CD14-positive monocyte (primary cell): Measurements from ENCODE around the gene SLC25A28. TPM values are rescaled to one million over a fixed set of nuclear protein-coding genes. Genes with fewer than 3 reads are reported as not detected.

Experiments used
- DNase-seq, 3 donors: peaks; one replicate each; pipeline ENCODE4 v3.0.0-alpha.2; 2011 to 2022
- H2AFZ ChIP-seq: 2 replicates; pipeline ENCODE4 v1.6.0; 2012; ENCODE audit warnings: mild to moderate bottlenecking, low read depth, low read length, inconsistent platforms; ENCODE audit not compliant: insufficient read depth, poor library complexity, severe bottlenecking
- H3K27ac ChIP-seq, 2 donors: 1 replicate in 1 of 2; 2 replicates in 1 of 2; pipeline ENCODE4 v1.5.1; 2012 to 2013; ENCODE audit warnings: low read length in 2 of 2, control low read depth in 1 of 2, inconsistent platforms in 1 of 2, low read depth in 1 of 2, mild to moderate bottlenecking in 1 of 2
- H3K27me3 ChIP-seq, 2 donors: one replicate each; pipeline versions ENCODE4 v1.6.0 to v1.6.1; 2011 to 2013; ENCODE audit warnings: low read length in 2 of 2; ENCODE audit not compliant: control insufficient read depth in 2 of 2, insufficient read depth in 2 of 2
- H3K36me3 ChIP-seq, 2 donors: replicated peaks in 1 of 2; 1 replicate in 1 of 2; 2 replicates in 1 of 2; pipeline versions ENCODE4 v1.5.1 to v1.6.1; 2012 to 2013; ENCODE audit warnings: low read length in 2 of 2, control low read depth in 1 of 2, inconsistent platforms in 1 of 2, mild to moderate bottlenecking in 1 of 2; ENCODE audit not compliant: insufficient read depth in 2 of 2, control insufficient read depth in 1 of 2
- H3K4me1 ChIP-seq, 2 donors: 1 replicate in 1 of 2; 2 replicates in 1 of 2; pipeline versions ENCODE4 v1.5.1 to v1.6.1; 2012 to 2013; ENCODE audit warnings: low read length in 2 of 2, control low read depth in 1 of 2, inconsistent platforms in 1 of 2, mild to moderate bottlenecking in 1 of 2, moderate library complexity in 1 of 2; ENCODE audit not compliant: insufficient read depth in 2 of 2, control insufficient read depth in 1 of 2
- H3K4me2 ChIP-seq: replicated peaks from 2 replicates; pipeline ENCODE3; 2012; ENCODE audit warnings: low read length, moderate library complexity, mild to moderate bottlenecking; ENCODE audit not compliant: poor library complexity, severe bottlenecking; ENCODE audit errors: extremely low read depth
- H3K4me3 ChIP-seq, 3 experiments: fragments of 200-600 bp in 1 of 3; sonication (generic) in 1 of 3; replicated peaks in 1 of 3; 1 replicate in 2 of 3; 2 replicates in 1 of 3; pipeline ENCODE4 v1.5.1; 2011 to 2013; ENCODE audit warnings: low read length in 3 of 3, mild to moderate bottlenecking in 3 of 3, control low read depth in 2 of 3, low read depth in 2 of 3, inconsistent platforms in 1 of 3, moderate library complexity in 1 of 3
- H3K79me2 ChIP-seq: 2 replicates; pipeline ENCODE4 v1.6.0; 2012; ENCODE audit warnings: mild to moderate bottlenecking, control low read depth, inconsistent platforms, low read length, moderate library complexity; ENCODE audit not compliant: insufficient read depth
- H3K9ac ChIP-seq: 2 replicates; pipeline ENCODE4 v1.6.0; 2017; ENCODE audit warnings: low read length, mild to moderate bottlenecking; ENCODE audit not compliant: insufficient read depth, poor library complexity, severe bottlenecking
- H3K9me3 ChIP-seq, 2 donors: replicated peaks in 1 of 2; 1 replicate in 1 of 2; 2 replicates in 1 of 2; pipeline versions ENCODE4 v1.5.1 to v1.6.1; 2012 to 2013; ENCODE audit warnings: low read length in 2 of 2, control low read depth in 1 of 2; ENCODE audit not compliant: control insufficient read depth in 1 of 2, insufficient read depth in 1 of 2
- H4K20me1 ChIP-seq: 2 replicates; pipeline ENCODE4 v1.6.0; 2012; ENCODE audit warnings: mild to moderate bottlenecking, low read length, control low read depth, moderate library complexity; ENCODE audit not compliant: insufficient read depth
- H3K27ac Mint-ChIP-seq, 7 donors: one replicate each; pipeline ENCODE4 v1.8.0; 2020; ENCODE audit warnings: mild to moderate bottlenecking in 7 of 7, mixed read lengths in 7 of 7, moderate library complexity in 6 of 7, inconsistent platforms in 2 of 7
- H3K27me3 Mint-ChIP-seq, 3 donors: one replicate each; pipeline ENCODE4 v1.8.0; 2021 to 2022; ENCODE audit warnings: low read depth in 3 of 3, mild to moderate bottlenecking in 3 of 3, mixed read lengths in 3 of 3, moderate library complexity in 3 of 3, inconsistent platforms in 1 of 3
- H3K36me3 Mint-ChIP-seq, 2 donors: one replicate each; pipeline ENCODE4 v1.8.0; 2020; ENCODE audit warnings: mixed read lengths in 2 of 2, inconsistent platforms in 1 of 2, mild to moderate bottlenecking in 1 of 2
- H3K4me1 Mint-ChIP-seq: one replicate; pipeline ENCODE4 v1.8.0; 2020; ENCODE audit warnings: mild to moderate bottlenecking, mixed read lengths
- H3K4me3 Mint-ChIP-seq, 2 donors: one replicate each; pipeline ENCODE4 v1.8.0; 2020; ENCODE audit warnings: mild to moderate bottlenecking in 2 of 2, mixed read lengths in 2 of 2, moderate library complexity in 1 of 2
- H3K9me3 Mint-ChIP-seq, 7 donors: one replicate each; pipeline ENCODE4 v1.8.0; 2020 to 2022; ENCODE audit warnings: mixed read lengths in 7 of 7, mild to moderate bottlenecking in 6 of 7, moderate library complexity in 6 of 7, inconsistent platforms in 2 of 7
- WGBS: methylation state at CpG from one replicate; pipeline ENCODE4 v1.1.5; 2013; ENCODE audit warnings: missing lambda C conversion rate; ENCODE audit not compliant: insufficient coverage; 5-methylcytosine and 5-hydroxymethylcytosine counted together
- intact Hi-C, 2 donors: fragments of 100-400 bp; cut with micrococcal nuclease; formaldehyde crosslinking; loops; one replicate each; pipeline versions ENCODE4 v1.15.0 to v1.15.1; 2023
- polyA plus RNA-seq, 3 donors: library from polyadenylated mRNA; depleted of rRNA in 1 of 3; unstranded in 2 of 3; stranded (reverse) in 1 of 3; fragments of 300-500 nt in 2 of 3; fragments of >200 nt in 1 of 3; fragmentation: Illumina TruSeq in 2 of 3; gene quantifications; 1 replicate in 2 of 3; 2 replicates in 1 of 3; pipeline ENCODE4 v1.2.3, GENCODE V29; 2012 to 2021
- TF ChIP-seq, protein P1 (sequence below): fragments of 200-600 bp; IDR thresholded peaks from one replicate; pipeline ENCODE4 v1.8.0; 2022; ENCODE audit warnings: antibody characterized with exemption, mild to moderate bottlenecking

Gene SLC25A28
- polyA plus RNA-seq, 3 donors = 15.4 to 147 (median 15.5) TPM

DNA sequence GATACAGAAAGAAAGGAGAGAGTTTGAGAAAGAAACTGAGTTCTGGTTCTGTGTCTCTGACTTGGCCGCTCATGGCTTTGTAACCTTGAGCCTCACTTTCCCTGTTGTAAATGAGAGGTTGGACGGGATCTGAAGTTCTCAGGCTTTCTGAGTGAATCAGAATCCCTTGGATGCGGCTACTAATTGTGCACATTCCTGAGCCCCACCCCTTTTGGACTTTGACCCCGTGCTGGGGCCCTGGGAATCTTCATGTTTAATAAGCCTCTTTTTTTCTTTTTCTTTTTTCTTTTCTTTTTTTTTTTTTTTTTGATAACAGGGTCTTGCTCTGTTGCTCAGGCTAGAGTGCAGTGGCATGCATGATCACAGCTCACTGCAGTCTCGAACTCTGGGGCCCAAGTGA, 26.9 kb downstream of the SLC25A28 start:
- Mint-ChIP-seq H3K4me1 (peaks cover 8% of the 10 kb centered on the region), H3K9me3 (no peaks in the 10 kb centered on the region), H3K36me3 (no peaks in the 10 kb centered on the region), H3K4me3 (no peak overlapping the region), H3K27ac (no peak overlapping the region), H3K27me3 (peaks cover under 1 to 2% (median 1%) of the 10 kb centered on the region in 3 donors)
- no peaks in the 10 kb centered on the region for H3K79me2 ChIP-seq
- no peak overlapping the region for H3K4me2 ChIP-seq
- intact Hi-C loops = no loop called here
- no peak for DNase-seq
- H3K27ac ChIP-seq = no peak overlapping the region
- H3K9me3 ChIP-seq = no peaks in the 10 kb centered on the region
- no peaks in the 10 kb centered on the region for H3K27me3 ChIP-seq
- H3K36me3 ChIP-seq = no peaks in the 10 kb centered on the region
- no peak overlapping the region for H3K9ac ChIP-seq
- peaks cover 0 to 6% of the 10 kb centered on the region in 2 donors for H3K4me1 ChIP-seq
- no peak overlapping the region for H3K4me3 ChIP-seq
- 90% methylated on average over 2 of the region's 5 CpGs for WGBS
- no peak overlapping the region for H2AFZ ChIP-seq
- TF ChIP-seq, protein P1, sequence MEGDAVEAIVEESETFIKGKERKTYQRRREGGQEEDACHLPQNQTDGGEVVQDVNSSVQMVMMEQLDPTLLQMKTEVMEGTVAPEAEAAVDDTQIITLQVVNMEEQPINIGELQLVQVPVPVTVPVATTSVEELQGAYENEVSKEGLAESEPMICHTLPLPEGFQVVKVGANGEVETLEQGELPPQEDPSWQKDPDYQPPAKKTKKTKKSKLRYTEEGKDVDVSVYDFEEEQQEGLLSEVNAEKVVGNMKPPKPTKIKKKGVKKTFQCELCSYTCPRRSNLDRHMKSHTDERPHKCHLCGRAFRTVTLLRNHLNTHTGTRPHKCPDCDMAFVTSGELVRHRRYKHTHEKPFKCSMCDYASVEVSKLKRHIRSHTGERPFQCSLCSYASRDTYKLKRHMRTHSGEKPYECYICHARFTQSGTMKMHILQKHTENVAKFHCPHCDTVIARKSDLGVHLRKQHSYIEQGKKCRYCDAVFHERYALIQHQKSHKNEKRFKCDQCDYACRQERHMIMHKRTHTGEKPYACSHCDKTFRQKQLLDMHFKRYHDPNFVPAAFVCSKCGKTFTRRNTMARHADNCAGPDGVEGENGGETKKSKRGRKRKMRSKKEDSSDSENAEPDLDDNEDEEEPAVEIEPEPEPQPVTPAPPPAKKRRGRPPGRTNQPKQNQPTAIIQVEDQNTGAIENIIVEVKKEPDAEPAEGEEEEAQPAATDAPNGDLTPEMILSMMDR = no peak
- no peaks in the 10 kb centered on the region for H4K20me1 ChIP-seq

DNA sequence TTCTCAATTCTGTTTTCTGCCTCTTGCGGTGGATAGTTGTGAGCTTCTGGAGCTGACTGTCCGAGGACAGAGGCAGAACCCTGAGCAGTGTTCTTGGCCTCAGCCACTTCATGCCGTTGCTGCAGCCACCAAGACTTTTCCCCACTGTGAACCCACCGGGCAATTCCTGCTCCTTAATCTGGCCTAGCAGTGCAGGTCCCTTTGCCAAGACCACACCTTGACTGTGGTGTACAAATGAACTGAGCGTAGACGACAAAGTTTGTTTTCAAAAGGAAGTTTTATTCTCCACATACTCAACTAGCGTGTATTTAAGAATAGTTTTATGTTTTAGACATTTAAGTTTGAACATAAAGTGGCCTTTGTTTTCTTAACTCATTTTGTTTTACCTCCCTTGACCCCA, 29.4 kb downstream of the SLC25A28 start:
- Histone ChIP-seq H3K4me2 (no peak overlapping the region), H3K27ac (no peak overlapping the region), H3K36me3 (no peaks in the 10 kb centered on the region), H3K27me3 (no peaks in the 10 kb centered on the region), H2AFZ (no peak overlapping the region), H3K4me3 (no peak overlapping the region), H3K4me1 (peaks cover 0 to 1% of the 10 kb centered on the region in 2 donors), H3K9me3 (no peaks in the 10 kb centered on the region), H3K79me2 (no peaks in the 10 kb centered on the region), H3K9ac (no peak overlapping the region), H4K20me1 (no peaks in the 10 kb centered on the region)
- Mint-ChIP-seq H3K4me1 (peaks cover 2% of the 10 kb centered on the region), H3K36me3 (no peaks in the 10 kb centered on the region), H3K27ac (no peak overlapping the region), H3K4me3 (no peak overlapping the region), H3K9me3 (no peaks in the 10 kb centered on the region), H3K27me3 (peaks cover 1 to 5% (median 3%) of the 10 kb centered on the region in 3 donors)
- intact Hi-C loops = no loop called here
- DNase-seq = no peak
- WGBS = 100% methylated on average over 2 of the region's 7 CpGs
- TF ChIP-seq, protein P1 = no peak
